ENCODE data around the gene SLC25A4. TPM values are rescaled to one million over a fixed set of nuclear protein-coding genes. Genes with fewer than 3 reads are reported as not detected.

SLC25A4 gene
- total and polyA plus RNA-seq, 2 of the 4 experiments (the other 2 are of a cell fraction) = 16.0 to 21.6 TPM

- intact Hi-C loops (cut with micrococcal nuclease) = loop anchor here (2.0 to 10.0 kb wide), 4 partner anchors 40 to 900 kb away; no protein-coding TSS in a partner anchor
- in situ Hi-C loops (cut with MboI; ENCODE audit: low sequenced_read_pairs) = no loop called here
- Histone ChIP-seq H3K27ac (ENCODE audit: insufficient read depth, low read length) (no peak overlapping the region), H2BK15ac (ENCODE audit: low read depth, low read length) (no peak overlapping the region), H4K20me1 (ENCODE audit: insufficient read depth, low read length) (no peaks in the 10 kb centered on the region; the same call in 1 of the 2 replicates), H4K5ac (ENCODE audit: low read depth, low read length) (no peak overlapping the region), H3K79me1 (ENCODE audit: low read depth in 1 of 2, low read length in 2 of 2) (peaks cover 0 to 15% of the 10 kb centered on the region in 2 experiments; a peak in 3 of 4 replicates), H3K9ac (ENCODE audit: low read depth, low read length) (peak overlapping the region; percentile 36; the same call in 1 of the 2 replicates), H3K56ac (ENCODE audit: extremely low read depth, insufficient read depth, low read length) (no peak overlapping the region), H2AK9ac (replicated peaks; ENCODE audit: low read depth, low read length, poor library complexity) (peak overlapping the region; percentile 91), H3K4me1 (ENCODE audit: control insufficient read depth, insufficient read depth, low read length) (no peaks in the 10 kb centered on the region; the same call in 1 of the 2 replicates), H3K27me3 (ENCODE audit: control insufficient read depth, insufficient read depth, low read length) (peaks cover 5% of the 10 kb centered on the region), H3K23ac (ENCODE audit: low read depth, low read length) (no peak overlapping the region), H3K9me1 (ENCODE audit: insufficient read depth, low read length) (no peaks in the 10 kb centered on the region), H2BK120ac (ENCODE audit: low read depth, low read length) (no peak overlapping the region), H2AK5ac (ENCODE audit: low read depth, low read length) (no peak overlapping the region), H3K14ac (replicated peaks; ENCODE audit: low read depth, low read length) (no peak overlapping the region), H2AFZ (replicated peaks; ENCODE audit: low read length, poor library complexity) (peak overlapping the region; percentile 99), H2BK5ac (ENCODE audit: low read depth, low read length, poor library complexity, severe bottlenecking) (no peak overlapping the region), H3K4me2 (ENCODE audit: low read depth, low read length) (peak overlapping the region; percentile 93), H3K36me3 (ENCODE audit: control insufficient read depth, insufficient read depth, low read length) (peaks cover 2% of the 10 kb centered on the region; the same call in 1 of the 2 replicates), H2BK20ac (ENCODE audit: low read depth, low read length) (no peak overlapping the region), H3K9me3 (ENCODE audit: control insufficient read depth, insufficient read depth, low read length) (no peaks in the 10 kb centered on the region), H4K8ac (ENCODE audit: low read depth in 2 of 2, low read length in 2 of 2) (peak overlapping the region; percentile 73 to 80; a peak in 3 of 4 replicates), H3K4me3 (ENCODE audit: insufficient read depth, low read depth, low read length) (peak overlapping the region; percentile 81), H3K18ac (ENCODE audit: low read depth, low read length) (no peak overlapping the region), H4K91ac (ENCODE audit: insufficient read depth, low read depth, low read length) (no peak overlapping the region), H3K4ac (ENCODE audit: low read depth, low read length) (peak overlapping the region; percentile 56; the same call in 1 of the 2 replicates)
- ChIA-PET POLR2A (ENCODE audit: unreplicated experiment) (no interaction called here), CTCF (interaction anchor here (0.6 to 1.7 kb wide), 4 partner anchors 8 to 896 kb away, joined by 3 to 7 read pairs (median 4); no protein-coding TSS in a partner anchor)
- BruUV-seq (replicated peaks) = no TSS peak
- TF ChIP-seq BHLHE40 (IDR thresholded peaks at IDR 0.05; ENCODE audit: low read depth, low read length) (no peak), MAZ (IDR thresholded peaks at IDR 0.05; ENCODE audit: borderline replicate concordance, low read depth, low read length) (no peak), MAFK (IDR thresholded peaks at IDR 0.05; ENCODE audit: low read depth, low read length) (no peak), USF2 (IDR thresholded peaks at IDR 0.05; ENCODE audit: low read depth, low read length) (no peak), NFE2L2 (IDR thresholded peaks at IDR 0.05; ENCODE audit: low read depth, low read length) (no peak), RCOR1 (IDR thresholded peaks at IDR 0.05; ENCODE audit: insufficient replicate concordance, low read length) (no peak), CEBPB (IDR thresholded peaks at IDR 0.05; ENCODE audit: low read depth, low read length) (no peak), CHD1 (IDR thresholded peaks at IDR 0.05; ENCODE audit: low read depth, low read length) (no peak), CTCF (conservative IDR thresholded peaks at IDR 0.05; ENCODE audit: low read depth, low read length) (no peak)
- TF ChIP-seq, protein P1, sequence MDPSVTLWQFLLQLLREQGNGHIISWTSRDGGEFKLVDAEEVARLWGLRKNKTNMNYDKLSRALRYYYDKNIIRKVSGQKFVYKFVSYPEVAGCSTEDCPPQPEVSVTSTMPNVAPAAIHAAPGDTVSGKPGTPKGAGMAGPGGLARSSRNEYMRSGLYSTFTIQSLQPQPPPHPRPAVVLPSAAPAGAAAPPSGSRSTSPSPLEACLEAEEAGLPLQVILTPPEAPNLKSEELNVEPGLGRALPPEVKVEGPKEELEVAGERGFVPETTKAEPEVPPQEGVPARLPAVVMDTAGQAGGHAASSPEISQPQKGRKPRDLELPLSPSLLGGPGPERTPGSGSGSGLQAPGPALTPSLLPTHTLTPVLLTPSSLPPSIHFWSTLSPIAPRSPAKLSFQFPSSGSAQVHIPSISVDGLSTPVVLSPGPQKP (IDR thresholded peaks at IDR 0.05; ENCODE audit: borderline replicate concordance, low read depth, low read length) = no peak
- dilution Hi-C loops (cut with HindIII; ENCODE audit: low sequenced_read_pairs, unreplicated experiment) = no loop called here
- ATAC-seq (ENCODE audit: low read depth) (no peak), DNase-seq (no peak)
- 45% methylated on average over 4 of the region's 11 CpGs; no CpG with 5 or more reads in 1 of the 2 experiments for WGBS, 2 experiments (ENCODE audit: extremely low coverage in 2 of 2, insufficient read length in 1 of 2)
Observed at GRCh38 chr4:185142564-185142911, 528 bp upstream of the SLC25A4 start.

Measured in IMR-90 (cell line).